Measurements from ENCODE around the gene IDH3A. TPM values are rescaled to one million over a fixed set of nuclear protein-coding genes. Genes with fewer than 3 reads are reported as not detected.
A peak's percentile ranks its signal among the peaks of the same experiment; 100 is the strongest.

Gene IDH3A
- 19.6 and 43.8 TPM in 2 replicates for total RNA-seq (2014; rRNA removed; shearing (Covaris generic); ENCODE audit: low replicate concordance)

DNA sequence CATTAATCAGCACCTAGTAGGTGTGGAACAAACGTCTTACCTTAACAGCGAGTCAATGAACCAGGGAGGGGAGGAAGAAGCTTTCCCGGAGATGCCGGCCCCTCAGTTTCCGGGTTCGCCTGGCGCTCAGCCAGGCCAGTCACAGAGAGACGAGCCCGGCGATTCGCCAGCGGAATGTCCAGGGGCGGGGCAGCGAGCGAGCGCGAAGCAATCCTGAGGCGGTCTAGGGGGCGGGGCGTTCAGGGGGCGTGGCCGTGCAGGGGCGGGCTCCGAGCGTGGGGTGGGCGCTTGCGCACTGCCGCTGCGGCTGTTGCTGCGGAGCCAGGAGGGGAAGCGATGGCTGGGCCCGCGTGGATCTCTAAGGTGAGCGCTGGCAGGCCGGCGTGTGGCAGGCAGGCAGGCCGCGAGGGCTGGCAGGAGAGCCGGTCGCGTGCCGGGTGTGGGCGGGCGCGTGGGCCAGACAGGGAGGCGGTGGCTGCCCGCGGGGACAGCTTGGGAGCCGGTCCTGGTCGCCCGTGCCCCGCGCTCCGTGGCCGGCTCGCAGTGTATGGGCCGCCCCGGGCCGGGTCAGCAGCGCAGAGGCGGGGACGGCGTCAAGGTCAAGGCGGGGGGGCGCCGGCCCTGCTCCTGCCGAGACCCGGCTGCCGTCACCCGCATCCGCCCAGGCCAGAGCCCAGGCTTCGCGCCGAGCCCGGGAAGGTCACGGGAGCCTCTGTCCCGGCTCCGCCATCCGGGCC, at the start of gene IDH3A:
Gene IDH3A, plus strand, starts transcription at position 295 of the 737 bp plus-strand sequence. Its CDS starts 42 bp downstream, at position 337.
- peak; percentile 90 for DNase-seq (ENCODE audit: low read depth)
- in situ Hi-C loops (cut with HindIII; ENCODE audit: low pct_unique_long_range_greater_than_20kb, low sequenced_read_pairs): no loop called here

DNA sequence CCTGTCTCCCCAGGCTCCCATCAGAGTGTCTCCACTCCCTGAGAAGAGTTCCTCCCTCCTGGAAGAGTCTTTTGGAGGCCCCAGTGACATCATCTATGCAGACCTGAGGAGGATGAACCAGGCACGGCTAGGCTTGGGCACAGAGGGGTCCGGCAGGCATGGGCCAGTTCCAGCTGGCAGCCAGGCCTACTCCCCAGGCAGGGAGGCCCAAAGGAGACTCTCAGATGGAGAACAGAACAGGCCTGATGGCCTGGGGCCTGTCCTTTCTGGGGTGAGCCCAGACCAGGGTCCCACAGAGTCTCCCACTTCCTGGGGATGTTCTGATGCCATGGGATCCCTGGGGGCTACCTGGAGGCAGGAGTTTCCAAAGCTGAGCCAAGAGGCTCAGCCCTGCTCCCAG, 48.3 kb upstream of the IDH3A start:
- in situ Hi-C loops (cut with HindIII; ENCODE audit: low pct_unique_long_range_greater_than_20kb, low sequenced_read_pairs): no loop called here
- DNase-seq (ENCODE audit: low read depth): no peak

DNA sequence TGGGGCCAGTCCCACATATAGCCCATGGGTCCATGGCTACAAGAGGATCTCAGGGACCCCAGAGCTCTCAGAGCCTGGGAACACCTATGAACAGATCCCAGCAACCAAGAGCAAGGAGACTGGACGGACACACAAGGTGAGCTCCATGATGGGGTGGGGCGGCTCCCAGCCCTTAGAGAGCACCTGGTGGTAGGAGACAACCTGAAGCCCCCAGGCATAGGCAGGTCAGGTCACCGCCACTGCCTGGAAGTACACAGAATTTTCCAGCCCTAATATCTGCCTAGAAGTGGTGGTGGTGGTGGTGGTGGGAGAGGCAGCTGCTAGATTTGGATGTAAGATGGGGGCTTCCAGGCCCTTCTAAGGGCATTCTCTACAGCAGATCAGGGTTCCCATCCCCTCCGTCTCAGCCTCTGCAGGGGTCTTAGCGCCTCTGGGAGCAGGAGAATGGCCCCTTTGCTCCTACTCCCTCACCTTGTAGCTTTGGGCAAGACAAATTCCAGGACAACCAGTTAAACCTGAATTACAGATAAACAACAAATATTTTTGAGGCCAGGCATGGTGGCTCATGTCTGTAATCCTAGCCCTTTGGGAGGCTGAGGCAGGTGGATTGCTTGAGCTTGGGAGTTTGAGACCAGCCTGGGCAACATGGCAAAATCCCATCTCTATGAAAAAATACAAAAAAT, 47.6 kb upstream of the IDH3A start:
- in situ Hi-C loops (cut with HindIII; ENCODE audit: low pct_unique_long_range_greater_than_20kb, low sequenced_read_pairs): no loop called here
- DNase-seq (ENCODE audit: low read depth): no peak

DNA sequence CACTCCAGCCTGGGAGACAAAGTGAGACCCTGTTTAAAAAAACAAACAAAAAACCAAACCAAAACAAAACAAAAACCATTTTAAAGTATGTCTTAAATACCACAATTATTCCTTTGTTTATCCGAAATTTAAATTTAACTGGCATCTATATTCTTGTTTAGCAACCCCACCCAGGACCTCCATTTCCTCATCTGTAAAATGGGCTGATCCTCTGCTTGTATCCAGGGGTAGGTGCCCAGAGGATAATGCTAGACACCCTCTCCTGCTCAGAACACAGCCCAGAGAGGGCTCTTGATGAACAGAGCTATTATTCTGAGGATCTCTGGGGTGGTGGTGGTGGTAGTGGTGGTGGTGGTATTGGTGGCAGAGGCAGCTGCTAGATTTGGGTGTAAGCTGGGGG, 47.0 kb upstream of the IDH3A start:
- in situ Hi-C loops (cut with HindIII; ENCODE audit: low pct_unique_long_range_greater_than_20kb, low sequenced_read_pairs): no loop called here
- DNase-seq (ENCODE audit: low read depth): no peak

DNA sequence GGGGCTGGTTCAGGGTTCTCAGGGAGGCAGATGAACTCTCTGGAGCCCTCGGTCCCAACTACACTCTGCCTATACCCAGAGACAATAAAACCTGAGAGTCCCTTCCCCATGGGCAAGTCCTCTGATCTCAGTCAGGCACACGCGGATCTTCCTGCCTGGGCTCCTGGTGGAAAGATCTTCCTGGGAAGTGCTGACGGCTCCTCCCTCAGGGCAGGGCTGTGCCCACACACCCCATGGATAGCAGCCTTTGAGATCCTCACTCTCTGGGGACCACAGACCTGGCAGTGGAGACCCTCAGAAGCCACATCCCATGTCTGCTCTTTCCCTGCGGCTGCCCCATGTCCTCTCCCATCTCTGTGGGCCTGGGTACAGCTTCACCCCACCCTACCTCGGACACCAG, 46.4 kb upstream of the IDH3A start:
- no peak for DNase-seq (ENCODE audit: low read depth)
- in situ Hi-C loops (cut with HindIII; ENCODE audit: low pct_unique_long_range_greater_than_20kb, low sequenced_read_pairs): no loop called here

DNA sequence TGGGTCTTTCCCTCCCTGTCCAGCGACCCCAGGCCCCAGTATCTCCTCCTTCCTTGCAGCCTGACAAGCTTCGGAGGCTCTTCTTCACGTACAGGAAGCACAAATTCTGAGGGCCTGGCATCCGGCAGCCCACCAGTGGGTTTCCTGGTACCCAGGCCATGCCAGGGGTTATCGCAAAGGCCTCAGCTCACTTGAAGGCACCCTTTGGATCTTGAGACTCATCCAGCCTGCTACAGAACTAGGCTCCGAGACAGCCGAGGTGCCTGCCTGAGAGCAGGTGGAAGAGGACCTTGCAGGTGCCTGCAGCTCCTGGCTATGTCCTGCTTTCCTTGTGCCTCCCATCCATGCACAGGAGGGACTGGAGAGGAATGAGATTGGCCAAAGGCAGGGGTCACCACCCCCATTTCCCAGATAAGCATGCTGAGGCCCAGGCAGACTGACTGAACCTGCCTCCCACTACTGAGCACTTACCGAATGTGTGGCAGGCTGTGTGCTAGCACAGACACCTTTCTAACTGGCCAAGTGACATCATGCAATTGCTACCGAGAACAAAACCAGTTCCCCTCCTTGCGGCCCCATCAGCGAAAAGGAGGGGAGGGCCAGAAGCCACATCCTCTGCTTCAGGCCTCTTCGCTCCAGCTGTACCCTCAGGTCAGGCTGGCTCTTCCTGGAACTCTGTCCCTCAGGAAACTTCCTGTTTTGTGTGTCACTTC, 45.6 kb upstream of the IDH3A start:
- in situ Hi-C loops (cut with HindIII; ENCODE audit: low pct_unique_long_range_greater_than_20kb, low sequenced_read_pairs): no loop called here
- DNase-seq (ENCODE audit: low read depth): no peak

DNA sequence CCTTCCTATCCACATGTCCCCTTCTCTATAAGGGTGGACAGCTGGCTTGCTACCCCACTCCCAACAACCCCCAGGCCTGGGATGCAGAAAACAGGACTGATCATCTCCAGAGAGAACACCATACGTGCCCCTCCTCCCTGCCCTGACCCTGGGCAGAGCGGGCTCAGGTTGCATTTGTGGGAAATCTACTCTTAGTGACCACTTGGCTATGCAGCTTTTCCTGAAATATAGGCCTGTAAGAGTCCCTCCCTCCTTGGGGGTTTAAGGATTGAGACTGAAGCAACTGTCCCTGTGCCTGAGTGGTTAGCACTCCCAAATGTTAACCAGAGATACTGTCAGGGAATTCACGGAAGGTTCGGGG, 45.1 kb upstream of the IDH3A start:
- in situ Hi-C loops (cut with HindIII; ENCODE audit: low pct_unique_long_range_greater_than_20kb, low sequenced_read_pairs): no loop called here
- DNase-seq (ENCODE audit: low read depth): no peak

DNA sequence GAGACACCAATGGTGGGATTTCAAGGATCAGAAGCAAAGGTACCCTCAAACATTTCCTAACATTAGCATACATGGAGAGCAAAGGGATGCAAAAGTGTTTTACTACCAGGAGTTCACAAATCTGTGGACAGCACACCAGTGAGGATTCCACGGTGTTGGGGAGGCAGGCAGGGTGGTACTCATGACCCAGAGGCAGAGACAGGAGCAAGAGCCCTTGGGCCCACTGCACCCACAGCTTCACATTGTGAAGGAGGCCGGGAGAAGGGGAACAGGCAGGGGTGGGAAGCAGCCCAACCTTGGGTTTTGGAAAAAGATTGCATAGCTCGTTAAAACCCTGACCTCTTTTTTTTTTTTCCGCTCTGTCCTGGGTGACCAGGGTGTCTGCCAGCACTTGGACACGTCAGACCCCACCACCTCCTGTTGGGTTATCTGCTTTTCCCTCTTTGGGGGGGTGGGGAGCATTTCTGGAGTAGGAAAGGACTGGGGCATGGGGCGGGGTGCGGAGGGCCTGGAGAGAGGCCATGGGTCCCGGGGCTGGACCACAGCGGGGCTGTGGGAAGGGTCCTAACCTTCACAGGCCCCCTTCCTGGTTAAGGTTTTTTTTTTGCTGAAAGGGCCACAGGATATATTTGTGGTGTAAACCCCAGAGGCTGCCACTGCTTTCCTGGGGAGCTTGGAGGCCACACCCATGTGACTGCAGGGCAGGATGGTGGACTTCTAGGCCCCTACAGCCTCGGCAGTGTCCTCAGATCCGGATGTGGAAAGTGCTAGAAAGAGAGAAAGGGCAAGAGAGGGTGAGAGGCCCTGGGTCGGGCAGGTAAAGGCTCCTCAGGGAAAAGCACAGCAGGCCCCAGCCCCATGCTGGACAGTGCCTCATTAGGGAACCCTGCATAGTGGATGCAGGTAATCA, 44.3 kb upstream of the IDH3A start:
- DNase-seq (ENCODE audit: low read depth): no peak
- in situ Hi-C loops (cut with HindIII; ENCODE audit: low pct_unique_long_range_greater_than_20kb, low sequenced_read_pairs): no loop called here

DNA sequence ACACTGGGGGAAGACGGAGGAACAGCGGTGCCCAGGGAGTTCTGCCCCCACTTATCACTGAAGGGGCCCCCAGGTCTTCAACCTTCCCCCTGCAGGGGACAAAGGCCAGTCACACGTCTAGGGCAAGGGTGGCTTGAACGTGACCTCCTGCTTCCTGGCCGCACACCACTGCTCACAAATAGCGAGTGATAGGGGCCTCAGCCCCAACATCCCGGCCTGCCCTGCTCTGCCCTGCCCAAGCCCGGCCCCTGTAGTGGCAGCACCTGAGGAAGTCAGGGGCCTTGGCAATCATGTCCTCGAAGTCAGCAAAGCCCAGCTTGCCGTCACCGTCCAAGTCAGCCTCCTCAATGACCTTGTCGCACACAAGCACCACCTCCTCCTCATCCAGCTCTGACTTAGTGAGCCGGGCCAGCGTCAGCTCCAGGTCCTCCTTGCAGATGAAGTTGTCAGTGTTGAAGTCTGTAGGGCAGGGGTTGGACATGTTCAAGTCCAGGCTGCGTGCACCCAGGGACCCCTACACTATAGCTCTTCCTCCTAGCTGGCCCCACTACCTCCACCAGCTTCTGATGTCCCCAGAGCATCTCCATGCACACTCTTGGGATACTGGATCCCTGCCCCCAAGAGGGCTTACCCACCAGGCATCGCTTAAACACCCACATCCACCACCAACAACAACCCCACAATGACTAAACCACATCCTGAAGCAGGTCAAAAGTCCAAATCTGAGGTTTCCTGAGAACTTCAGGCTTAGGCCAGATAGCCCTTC, 43.5 kb upstream of the IDH3A start:
- no peak for DNase-seq (ENCODE audit: low read depth)
- in situ Hi-C loops (cut with HindIII; ENCODE audit: low pct_unique_long_range_greater_than_20kb, low sequenced_read_pairs): no loop called here

DNA sequence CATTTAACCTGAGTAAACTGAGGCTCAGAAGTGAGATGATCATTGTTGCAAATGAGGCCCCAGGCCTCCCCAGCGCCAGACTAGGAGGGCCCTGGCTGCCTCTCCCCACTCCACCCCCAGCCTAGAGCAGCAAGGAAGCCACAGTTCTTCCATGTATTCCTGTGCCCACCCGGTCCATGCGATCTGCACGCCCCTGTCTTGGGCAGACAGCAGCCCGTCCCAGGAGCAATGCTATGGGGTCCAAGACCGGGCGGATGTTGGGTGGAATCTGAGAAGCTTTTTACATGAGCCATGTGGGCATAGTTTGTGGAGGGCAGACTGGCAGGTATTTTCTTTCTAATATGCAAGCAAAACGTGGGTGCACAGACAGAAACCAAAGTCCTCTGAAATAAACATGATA, 41.7 kb upstream of the IDH3A start:
- no peak for DNase-seq (ENCODE audit: low read depth)
- in situ Hi-C loops (cut with HindIII; ENCODE audit: low pct_unique_long_range_greater_than_20kb, low sequenced_read_pairs): no loop called here

DNA sequence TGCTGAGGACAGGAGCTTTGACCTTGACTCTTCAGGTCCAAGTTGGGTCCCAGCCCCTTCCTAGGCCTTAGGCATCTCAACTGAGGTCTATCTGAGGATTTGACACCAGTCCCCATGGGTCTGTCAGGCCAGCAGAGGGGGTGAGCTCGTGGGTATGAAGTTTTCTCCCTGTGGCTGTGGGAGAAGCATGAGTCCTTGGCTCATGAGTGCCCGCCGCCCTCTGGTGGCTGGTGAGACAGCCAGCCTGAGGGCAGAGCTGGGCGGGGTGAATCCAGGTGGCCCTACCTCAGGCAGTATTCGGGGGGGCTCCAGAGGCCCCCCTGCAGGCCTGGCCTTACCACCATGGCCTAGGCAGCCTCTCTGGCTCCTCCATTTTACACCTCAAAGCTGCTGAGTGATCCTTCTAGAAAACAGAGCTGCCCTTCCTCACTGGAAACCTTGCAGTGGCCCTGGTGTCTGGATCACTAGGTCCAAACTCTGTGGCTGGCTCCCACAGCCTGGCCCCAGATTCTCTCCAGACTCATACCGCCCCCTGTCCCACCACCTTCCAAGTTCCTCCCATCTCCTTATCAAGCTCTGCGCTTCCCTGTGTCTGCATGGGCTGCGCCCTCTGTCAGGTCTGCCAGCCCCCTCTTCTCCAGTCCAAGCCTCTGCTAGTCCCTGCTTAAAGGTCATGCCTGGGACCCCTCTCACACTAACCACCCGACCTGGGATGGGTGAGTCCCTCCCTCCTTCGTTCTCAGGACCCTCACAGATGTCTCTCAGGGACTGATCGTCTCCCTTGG, 40.7 kb upstream of the IDH3A start:
- in situ Hi-C loops (cut with HindIII; ENCODE audit: low pct_unique_long_range_greater_than_20kb, low sequenced_read_pairs): no loop called here
- peak; percentile 56 for DNase-seq (ENCODE audit: low read depth)

DNA sequence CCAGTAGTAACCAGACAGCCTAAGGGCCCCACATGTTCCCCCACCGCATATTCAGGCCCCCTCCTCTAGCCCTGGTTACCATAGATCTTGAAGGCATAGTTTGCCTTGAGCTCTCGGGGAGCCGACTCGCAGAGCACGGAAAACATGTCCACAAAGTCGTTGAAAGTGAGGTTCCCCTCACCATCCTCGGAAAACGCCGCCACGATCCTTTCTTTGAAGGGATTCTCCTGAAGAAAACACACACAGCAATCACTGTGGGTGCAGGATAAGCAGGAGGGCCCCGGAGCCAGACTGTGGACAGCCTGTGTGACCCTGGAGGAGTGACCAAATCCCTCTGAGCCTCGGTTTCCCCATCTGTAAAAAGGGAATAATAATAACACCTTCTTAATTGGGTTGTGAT, 40.0 kb upstream of the IDH3A start:
- in situ Hi-C loops (cut with HindIII; ENCODE audit: low pct_unique_long_range_greater_than_20kb, low sequenced_read_pairs): no loop called here
- DNase-seq (ENCODE audit: low read depth): no peak

DNA sequence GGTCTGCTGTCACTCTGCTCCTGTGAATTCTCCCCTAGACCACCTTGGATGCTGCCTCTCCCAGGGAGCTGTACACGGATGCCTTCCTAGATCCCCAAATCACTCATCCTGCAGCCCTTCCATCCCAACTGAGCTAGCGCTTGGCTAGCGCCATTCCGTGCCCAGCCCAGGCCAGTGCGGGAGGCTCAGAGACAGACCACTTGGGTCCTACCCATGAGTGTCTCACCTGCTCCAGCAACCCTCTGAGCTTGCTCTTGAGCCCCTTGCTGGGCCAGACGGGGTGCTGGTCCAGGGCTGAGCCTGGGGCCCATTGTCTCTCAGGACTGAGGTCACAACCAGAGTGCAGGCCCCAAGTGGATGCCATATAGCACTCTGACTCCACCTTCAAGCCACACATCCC, 39.1 kb upstream of the IDH3A start:
- in situ Hi-C loops (cut with HindIII; ENCODE audit: low pct_unique_long_range_greater_than_20kb, low sequenced_read_pairs): no loop called here
- no peak for DNase-seq (ENCODE audit: low read depth)

DNA sequence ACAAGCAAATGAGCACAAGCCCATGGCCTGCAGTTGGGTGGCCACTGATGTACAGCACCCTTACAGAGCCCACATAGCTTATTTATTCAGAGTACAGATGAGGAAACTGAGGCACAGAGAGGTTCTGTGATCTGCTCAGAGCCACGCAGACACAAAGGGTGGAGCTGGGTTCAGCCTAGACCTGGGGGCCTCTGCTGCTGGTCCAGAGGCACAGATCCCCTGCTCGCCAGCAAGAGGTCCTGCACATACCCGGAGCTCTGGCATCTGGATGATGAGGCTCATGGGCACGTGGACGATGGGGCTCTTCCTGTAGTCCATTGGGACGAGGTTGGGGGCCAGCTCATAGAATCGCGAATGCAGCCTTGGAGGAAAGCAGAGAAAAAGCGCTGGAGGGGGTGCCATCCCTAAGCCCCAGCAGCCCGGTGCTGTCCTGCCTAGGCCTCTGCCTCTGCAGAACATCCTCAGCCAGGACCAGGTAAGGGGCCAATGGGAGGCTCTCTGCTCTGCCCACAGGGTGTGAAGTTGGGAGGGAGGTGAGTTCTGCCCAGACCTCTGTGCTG, 38.2 kb upstream of the IDH3A start:
- in situ Hi-C loops (cut with HindIII; ENCODE audit: low pct_unique_long_range_greater_than_20kb, low sequenced_read_pairs): no loop called here
- DNase-seq (ENCODE audit: low read depth): no peak

DNA sequence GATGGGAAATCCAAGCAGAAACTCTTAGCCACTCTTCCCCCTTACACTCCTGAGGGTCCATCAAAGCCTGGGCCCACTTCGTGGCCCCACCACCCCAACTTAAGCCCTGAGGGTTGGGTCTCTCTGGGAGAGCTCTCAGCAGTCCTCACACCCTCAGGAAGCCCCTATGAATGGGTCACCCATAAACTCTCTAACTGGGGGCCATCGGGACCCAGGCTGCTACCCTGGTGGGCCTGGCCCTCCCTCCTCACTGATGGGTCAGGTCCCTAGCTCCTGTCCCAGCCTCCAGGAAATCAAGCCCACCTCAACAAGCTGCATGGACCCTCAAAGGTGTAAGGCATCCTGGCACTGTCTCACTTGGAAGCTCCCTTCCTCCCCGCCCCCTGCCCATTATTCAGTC, 37.4 kb upstream of the IDH3A start:
- DNase-seq (ENCODE audit: low read depth): no peak
- in situ Hi-C loops (cut with HindIII; ENCODE audit: low pct_unique_long_range_greater_than_20kb, low sequenced_read_pairs): no loop called here

DNA sequence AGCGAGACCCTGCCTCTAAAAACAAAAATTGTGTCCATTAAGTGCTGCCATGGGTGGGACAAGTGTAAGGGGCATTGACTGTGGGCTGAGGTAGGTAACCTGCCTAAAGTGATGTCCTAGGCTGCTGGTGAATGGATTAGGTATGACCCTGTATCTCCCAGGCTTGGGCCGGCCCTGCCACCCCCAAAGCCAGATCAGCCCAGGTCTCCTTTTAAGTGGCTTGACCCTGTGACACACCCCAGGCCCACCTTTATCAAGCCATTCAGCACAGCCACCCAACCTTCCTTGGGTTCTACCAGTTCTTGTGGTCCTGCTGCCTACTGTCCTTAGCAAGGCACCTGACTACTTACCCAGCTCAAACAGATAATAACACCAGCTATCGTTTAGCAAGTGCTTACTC, 36.6 kb upstream of the IDH3A start:
- in situ Hi-C loops (cut with HindIII; ENCODE audit: low pct_unique_long_range_greater_than_20kb, low sequenced_read_pairs): no loop called here
- DNase-seq (ENCODE audit: low read depth): no peak

DNA sequence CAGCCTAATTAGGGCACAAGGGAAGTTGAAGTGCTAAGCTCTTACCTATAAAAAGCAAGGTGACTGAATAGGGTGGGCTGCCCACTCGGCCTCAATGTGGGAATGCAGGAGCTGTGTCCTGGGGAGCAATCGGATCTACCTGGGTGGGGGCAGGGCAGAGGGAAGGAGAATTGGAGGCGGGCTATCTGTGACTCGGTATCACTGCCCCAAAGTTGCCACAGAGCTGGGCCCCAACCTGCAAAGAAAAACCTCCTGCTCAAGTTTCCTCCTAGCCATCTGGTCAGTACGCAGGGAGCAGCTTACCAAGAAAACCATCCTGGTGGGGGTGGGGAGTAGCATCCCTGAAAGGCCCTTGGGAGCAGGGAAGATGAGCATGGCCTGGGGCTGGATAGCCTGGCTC, 28.6 kb upstream of the IDH3A start:
- no peak for DNase-seq (ENCODE audit: low read depth)
- in situ Hi-C loops (cut with HindIII; ENCODE audit: low pct_unique_long_range_greater_than_20kb, low sequenced_read_pairs): no loop called here
